ENCODE measurements around the gene MTAP.

DNA sequence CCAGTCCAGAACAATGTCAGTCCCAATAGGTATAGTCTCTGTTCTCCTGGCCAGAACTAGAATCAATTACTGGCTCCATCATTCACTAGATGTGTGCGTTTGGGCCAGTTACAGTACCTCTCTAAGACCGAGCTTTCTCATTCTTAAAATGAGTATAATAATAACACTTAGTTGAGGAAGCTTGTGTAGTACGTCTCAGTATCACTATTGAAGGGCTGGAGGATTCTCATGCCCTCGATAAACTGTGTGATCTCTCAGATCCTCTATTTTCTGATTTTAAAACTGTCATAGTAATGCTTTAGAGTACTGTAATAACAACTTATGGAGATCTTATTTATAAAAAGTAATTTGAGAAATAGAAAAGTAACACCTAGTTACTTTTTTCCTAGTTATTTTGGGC, 141.0 kb downstream of the MTAP start:
- no peak for TF ChIP-seq BCL11B (tag by site-specific recombination; IDR thresholded peaks at IDR 0.05; ENCODE audit: low read depth)
- no peak for TF ChIP-seq ZNF274 (IDR thresholded peaks at IDR 0.05; ENCODE audit: low read length)
- no peak for TF ChIP-seq ZNF274 (tag by site-specific recombination; IDR thresholded peaks at IDR 0.05; ENCODE audit: borderline replicate concordance)
- TF ChIP-seq MZF1 (tag by site-specific recombination; IDR thresholded peaks at IDR 0.05; ENCODE audit: borderline replicate concordance): no peak
- TF ChIP-seq, protein P1, sequence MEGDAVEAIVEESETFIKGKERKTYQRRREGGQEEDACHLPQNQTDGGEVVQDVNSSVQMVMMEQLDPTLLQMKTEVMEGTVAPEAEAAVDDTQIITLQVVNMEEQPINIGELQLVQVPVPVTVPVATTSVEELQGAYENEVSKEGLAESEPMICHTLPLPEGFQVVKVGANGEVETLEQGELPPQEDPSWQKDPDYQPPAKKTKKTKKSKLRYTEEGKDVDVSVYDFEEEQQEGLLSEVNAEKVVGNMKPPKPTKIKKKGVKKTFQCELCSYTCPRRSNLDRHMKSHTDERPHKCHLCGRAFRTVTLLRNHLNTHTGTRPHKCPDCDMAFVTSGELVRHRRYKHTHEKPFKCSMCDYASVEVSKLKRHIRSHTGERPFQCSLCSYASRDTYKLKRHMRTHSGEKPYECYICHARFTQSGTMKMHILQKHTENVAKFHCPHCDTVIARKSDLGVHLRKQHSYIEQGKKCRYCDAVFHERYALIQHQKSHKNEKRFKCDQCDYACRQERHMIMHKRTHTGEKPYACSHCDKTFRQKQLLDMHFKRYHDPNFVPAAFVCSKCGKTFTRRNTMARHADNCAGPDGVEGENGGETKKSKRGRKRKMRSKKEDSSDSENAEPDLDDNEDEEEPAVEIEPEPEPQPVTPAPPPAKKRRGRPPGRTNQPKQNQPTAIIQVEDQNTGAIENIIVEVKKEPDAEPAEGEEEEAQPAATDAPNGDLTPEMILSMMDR (tag by site-specific recombination; IDR thresholded peaks at IDR 0.05): no peak
- TF ChIP-seq MEIS1 (CRISPR knock-in tag; IDR thresholded peaks at IDR 0.05; ENCODE audit: borderline replicate concordance): no peak
- TF ChIP-seq, protein P2, sequence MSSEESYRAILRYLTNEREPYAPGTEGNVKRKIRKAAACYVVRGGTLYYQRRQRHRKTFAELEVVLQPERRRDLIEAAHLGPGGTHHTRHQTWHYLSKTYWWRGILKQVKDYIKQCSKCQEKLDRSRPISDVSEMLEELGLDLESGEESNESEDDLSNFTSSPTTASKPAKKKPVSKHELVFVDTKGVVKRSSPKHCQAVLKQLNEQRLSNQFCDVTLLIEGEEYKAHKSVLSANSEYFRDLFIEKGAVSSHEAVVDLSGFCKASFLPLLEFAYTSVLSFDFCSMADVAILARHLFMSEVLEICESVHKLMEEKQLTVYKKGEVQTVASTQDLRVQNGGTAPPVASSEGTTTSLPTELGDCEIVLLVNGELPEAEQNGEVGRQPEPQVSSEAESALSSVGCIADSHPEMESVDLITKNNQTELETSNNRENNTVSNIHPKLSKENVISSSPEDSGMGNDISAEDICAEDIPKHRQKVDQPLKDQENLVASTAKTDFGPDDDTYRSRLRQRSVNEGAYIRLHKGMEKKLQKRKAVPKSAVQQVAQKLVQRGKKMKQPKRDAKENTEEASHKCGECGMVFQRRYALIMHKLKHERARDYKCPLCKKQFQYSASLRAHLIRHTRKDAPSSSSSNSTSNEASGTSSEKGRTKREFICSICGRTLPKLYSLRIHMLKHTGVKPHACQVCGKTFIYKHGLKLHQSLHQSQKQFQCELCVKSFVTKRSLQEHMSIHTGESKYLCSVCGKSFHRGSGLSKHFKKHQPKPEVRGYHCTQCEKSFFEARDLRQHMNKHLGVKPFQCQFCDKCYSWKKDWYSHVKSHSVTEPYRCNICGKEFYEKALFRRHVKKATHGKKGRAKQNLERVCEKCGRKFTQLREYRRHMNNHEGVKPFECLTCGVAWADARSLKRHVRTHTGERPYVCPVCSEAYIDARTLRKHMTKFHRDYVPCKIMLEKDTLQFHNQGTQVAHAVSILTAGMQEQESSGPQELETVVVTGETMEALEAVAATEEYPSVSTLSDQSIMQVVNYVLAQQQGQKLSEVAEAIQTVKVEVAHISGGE (tag by site-specific recombination; conservative IDR thresholded peaks at IDR 0.05; ENCODE audit: low read depth): no peak
- TF ChIP-seq, protein P3, sequence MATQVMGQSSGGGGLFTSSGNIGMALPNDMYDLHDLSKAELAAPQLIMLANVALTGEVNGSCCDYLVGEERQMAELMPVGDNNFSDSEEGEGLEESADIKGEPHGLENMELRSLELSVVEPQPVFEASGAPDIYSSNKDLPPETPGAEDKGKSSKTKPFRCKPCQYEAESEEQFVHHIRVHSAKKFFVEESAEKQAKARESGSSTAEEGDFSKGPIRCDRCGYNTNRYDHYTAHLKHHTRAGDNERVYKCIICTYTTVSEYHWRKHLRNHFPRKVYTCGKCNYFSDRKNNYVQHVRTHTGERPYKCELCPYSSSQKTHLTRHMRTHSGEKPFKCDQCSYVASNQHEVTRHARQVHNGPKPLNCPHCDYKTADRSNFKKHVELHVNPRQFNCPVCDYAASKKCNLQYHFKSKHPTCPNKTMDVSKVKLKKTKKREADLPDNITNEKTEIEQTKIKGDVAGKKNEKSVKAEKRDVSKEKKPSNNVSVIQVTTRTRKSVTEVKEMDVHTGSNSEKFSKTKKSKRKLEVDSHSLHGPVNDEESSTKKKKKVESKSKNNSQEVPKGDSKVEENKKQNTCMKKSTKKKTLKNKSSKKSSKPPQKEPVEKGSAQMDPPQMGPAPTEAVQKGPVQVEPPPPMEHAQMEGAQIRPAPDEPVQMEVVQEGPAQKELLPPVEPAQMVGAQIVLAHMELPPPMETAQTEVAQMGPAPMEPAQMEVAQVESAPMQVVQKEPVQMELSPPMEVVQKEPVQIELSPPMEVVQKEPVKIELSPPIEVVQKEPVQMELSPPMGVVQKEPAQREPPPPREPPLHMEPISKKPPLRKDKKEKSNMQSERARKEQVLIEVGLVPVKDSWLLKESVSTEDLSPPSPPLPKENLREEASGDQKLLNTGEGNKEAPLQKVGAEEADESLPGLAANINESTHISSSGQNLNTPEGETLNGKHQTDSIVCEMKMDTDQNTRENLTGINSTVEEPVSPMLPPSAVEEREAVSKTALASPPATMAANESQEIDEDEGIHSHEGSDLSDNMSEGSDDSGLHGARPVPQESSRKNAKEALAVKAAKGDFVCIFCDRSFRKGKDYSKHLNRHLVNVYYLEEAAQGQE (tag by site-specific recombination; IDR thresholded peaks at IDR 0.05): no peak
- no peak for TF ChIP-seq HOXA7 (CRISPR knock-in tag; IDR thresholded peaks at IDR 0.05; ENCODE audit: borderline replicate concordance)
- TF ChIP-seq KLF10 (tag by site-specific recombination; IDR thresholded peaks at IDR 0.05): no peak
- TF ChIP-seq BCL11A (tag by site-specific recombination; IDR thresholded peaks at IDR 0.05; ENCODE audit: low read depth): no peak
- no peak for TF ChIP-seq ZBTB8A (tag by site-specific recombination; IDR thresholded peaks at IDR 0.05)
